Camera-type eye (tissue), 1 donor: Measurements from ENCODE around the gene SASH3. TPM values are rescaled to one million over a fixed set of nuclear protein-coding genes. Genes with fewer than 3 reads are reported as not detected.

Source experiments
- total RNA-seq: library from RNA; depleted of rRNA; stranded (reverse); fragments of >200 nt; gene quantifications from one replicate; pipeline ENCODE4 v1.2.3, GENCODE V29; 2014

The SASH3 gene
- 1.4 TPM for total RNA-seq

GRCh38 chrX:129779747-129780146 lies at the start of gene SASH3:
TSS of gene SASH3 (plus strand) at chrX:129779949. CDS start at chrX:129780098, 149 bp downstream.

DNA sequence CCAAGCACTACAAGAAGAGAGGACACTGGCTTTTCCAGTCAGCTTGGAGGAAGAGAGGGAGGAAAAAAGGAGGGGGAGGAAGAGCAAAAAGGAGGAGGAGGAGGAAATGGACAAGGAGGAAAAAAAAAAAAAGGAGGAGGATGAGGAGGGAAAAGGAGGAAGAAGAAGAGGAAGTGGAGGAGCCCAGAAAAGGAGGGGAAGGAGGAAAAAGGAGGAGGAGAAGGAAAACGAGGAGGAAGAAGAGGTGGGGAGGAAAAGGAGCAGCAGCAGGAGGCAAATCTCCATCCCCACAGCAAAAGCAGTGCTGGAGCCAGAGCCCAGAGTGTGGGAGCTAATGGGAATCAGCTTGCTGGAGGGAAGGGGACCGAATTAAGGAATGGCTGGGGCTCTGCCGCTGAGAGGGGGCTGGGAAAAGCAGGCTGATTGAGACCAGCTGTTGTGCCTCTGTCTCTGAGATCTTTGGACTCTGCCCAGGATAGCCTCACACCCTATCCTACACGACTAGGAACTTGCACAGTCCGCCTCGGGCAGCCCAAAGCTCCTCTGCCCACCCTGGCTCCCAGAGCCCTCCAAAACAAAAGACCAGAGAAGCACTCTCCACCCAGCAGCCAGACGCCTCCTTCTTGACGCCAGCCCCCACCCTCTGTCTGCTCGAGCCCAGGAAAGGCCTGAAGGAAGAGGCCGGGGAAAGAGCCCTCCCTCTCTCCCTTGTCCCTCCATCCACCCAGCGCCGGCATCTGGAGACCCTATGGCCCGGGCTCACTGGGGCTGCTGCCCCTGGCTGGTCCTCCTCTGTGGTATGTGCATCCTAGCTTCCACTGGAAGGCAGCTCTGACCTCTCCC lies 41.1 kb upstream of the SASH3 start, which contains the start of gene XPNPEP2:
TSS of gene XPNPEP2 (plus strand) at position 514 of the 843 bp plus-strand sequence. CDS start at position 749, 235 bp downstream.

DNA sequence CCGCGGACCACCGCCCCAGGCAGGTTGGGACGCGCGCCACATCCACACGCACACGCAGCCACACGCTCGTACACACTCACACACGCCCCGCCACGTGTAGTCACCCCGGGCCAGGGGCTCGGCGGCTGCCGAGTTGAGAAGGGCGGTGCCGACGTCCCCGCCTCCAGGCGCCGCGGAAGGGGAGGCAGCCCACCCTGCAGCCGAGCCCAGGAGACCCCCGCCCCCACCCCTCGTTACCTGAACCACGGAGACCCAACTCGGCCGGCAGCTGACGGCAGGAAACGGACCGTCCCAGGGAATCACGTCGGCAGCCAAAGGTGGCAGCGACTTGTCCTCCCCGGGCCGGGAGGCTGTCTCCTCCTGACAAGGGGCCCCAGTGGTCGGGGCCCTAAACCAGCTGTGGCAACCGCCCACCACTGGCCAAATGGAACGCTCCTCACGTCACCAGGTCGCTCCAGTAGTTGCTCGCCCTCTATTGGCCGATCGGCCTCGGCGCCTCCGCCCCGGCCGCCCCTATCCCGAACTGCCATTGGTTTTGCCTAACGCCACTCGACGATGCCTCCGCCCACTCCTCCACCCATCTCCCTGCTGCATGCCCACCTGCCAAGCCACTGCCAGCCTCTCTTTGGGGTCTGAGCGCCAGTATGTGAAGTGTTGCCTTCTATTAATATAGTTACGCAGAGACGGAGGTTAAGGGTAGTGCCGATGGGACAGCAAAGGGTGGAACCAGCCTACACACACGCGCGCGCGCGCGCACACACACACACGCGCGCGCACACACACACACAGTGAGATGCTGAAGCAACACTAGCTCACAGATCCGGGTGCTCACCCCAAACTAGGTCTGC lies 63.9 kb downstream of the SASH3 start, which contains the start of gene ZDHHC9:
TSS of gene ZDHHC9 (minus strand) at position 428 of the 848 bp plus-strand sequence. CDS start 1,941 bp downstream, outside the sequence.

Other genes starting within 250 kb of the SASH3 start
- 30.7 TPM for gene OCRL, start 239.7 kb upstream of the SASH3 start, total RNA-seq
- gene APLN, start 125.0 kb upstream of the SASH3 start, total RNA-seq: 2.8 TPM
- gene XPNPEP2, start 41.0 kb upstream of the SASH3 start, total RNA-seq: 2.7 TPM
- 19.4 TPM for gene ZDHHC9, start 63.9 kb downstream of the SASH3 start, total RNA-seq
- gene UTP14A, start 126.2 kb downstream of the SASH3 start, total RNA-seq: 14.1 TPM
- 10.4 TPM for gene BCORL1, start 202.7 kb downstream of the SASH3 start, total RNA-seq